Mucosa of descending colon (tissue), 3 donors: ENCODE results near the gene RPP30. TPM values are rescaled to one million over a fixed set of nuclear protein-coding genes. Genes with fewer than 3 reads are reported as not detected.
A peak's percentile ranks its signal among the peaks of the same experiment; 100 is the strongest.

ENCODE experiments used
- ATAC-seq: fragments of 200-7000 bp; cut with Tn5 transposase; one replicate; pipeline ENCODE4 v1.9.1; 2020; ENCODE audit warnings: mild to moderate bottlenecking, moderate library complexity
- DNase-seq, 3 donors: peaks; one replicate each; pipeline ENCODE4 v3.0.0-alpha.2; 2020
- H3K36me3 ChIP-seq: fragments of 200-600 bp; one replicate; pipeline ENCODE4 v1.8.0; 2021; ENCODE audit warnings: low read depth, mild to moderate bottlenecking
- H3K4me1 ChIP-seq: fragments of 200-600 bp; one replicate; pipeline ENCODE4 v1.8.0; 2021; ENCODE audit warnings: low read depth, mild to moderate bottlenecking
- H3K4me3 ChIP-seq: fragments of 200-600 bp; one replicate; pipeline ENCODE4 v1.8.0; 2021; ENCODE audit warnings: mild to moderate bottlenecking
- H3K9me3 ChIP-seq: fragments of 200-600 bp; one replicate; pipeline ENCODE4 v1.8.0; 2021; ENCODE audit warnings: mild to moderate bottlenecking
- CTCF ChIP-seq: fragments of 200-600 bp; IDR thresholded peaks from one replicate; pipeline ENCODE4 v1.8.0; 2022; ENCODE audit warnings: antibody characterized with exemption, mild to moderate bottlenecking
- intact Hi-C, 2 donors: fragments of 100-400 bp; cut with DNase I in 1 of 2; cut with micrococcal nuclease in 1 of 2; formaldehyde crosslinking; loops; one replicate each; pipeline versions ENCODE4 v1.11.0 to v1.11.1; 2022; cut with DNase I, micrococcal nuclease
- total RNA-seq, 3 donors: library from RNA; stranded (reverse); fragmentation: NEBNext Ultra II Directional in 2 of 3; extraction: Animal tissue kit (Norgen Biotek cat#: 25700) in 2 of 3; gene quantifications; one replicate each; pipeline versions ENCODE4 v1.2.1 to v1.2.4, GENCODE V29; 2021 to 2023
- donor health status: DM: no; HTN: no; CAD: no; lungs with moderate emphysema.
- donor health status: DM: no; HTN: no; CAD: no.
- donor health status: DM: no; HTN: yes; CAD: no.

Gene RPP30
- total RNA-seq, 3 donors from 2014 or later, result 20.6 to 25.1 (median 24.3) TPM

GRCh38 chr10:90856261-90856660 lies 15.5 kb upstream of the RPP30 start:
- ATAC-seq (no peak), DNase-seq (no peak)
- H3K4me1 ChIP-seq, result peaks cover 7% of the 10 kb centered on the region
- no peak overlapping the region for H3K4me3 ChIP-seq
- H3K36me3 ChIP-seq, result no peaks in the 10 kb centered on the region
- no peak for TF ChIP-seq CTCF
- peaks cover 2% of the 10 kb centered on the region for H3K9me3 ChIP-seq
- intact Hi-C loops, result no loop called here

DNA sequence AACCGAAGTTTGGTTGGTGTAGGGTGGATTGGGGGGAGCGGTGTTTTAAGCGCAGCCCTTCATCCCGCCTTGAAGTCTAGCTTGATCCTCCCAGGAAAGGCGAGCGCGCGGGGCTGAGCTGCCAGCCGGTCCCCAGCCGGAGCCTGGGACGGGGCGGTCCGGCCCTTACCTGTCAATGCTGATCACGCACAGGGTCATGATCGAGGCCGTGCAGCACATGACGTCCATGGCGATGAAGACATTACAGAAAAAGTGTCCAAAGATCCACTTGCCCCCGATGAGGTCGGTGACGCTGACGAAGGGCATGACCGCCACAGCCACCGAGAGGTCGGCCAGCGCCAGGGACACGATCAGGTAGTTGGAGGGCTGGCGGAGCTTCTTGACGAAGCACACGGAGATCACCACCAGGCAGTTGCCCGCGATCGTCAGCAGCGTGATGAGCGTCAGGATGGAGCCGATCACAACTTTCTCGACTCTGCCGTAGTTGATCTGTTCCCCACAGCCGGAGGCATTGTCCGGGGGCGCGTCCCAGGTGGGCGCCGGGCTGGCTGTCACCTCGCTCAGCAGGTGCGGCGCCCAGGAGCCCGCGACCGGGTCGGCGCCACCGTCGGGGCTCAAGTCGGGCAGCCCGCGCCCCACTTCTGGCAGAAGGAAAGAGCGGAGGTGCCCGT lies 14.7 kb upstream of the RPP30 start:
- peaks cover 7% of the 10 kb centered on the region for H3K4me1 ChIP-seq
- ATAC-seq, result peak; percentile 11
- H3K4me3 ChIP-seq, result no peak overlapping the region
- DNase-seq, result peak in 1 of 3 donors; percentile 26
- no peaks in the 10 kb centered on the region for H3K9me3 ChIP-seq
- TF ChIP-seq CTCF, result no peak
- no peaks in the 10 kb centered on the region for H3K36me3 ChIP-seq
- intact Hi-C loops, result no loop called here

- Histone ChIP-seq H3K9me3 (no peaks in the 10 kb centered on the region), H3K36me3 (no peaks in the 10 kb centered on the region), H3K4me1 (peaks cover 7% of the 10 kb centered on the region), H3K4me3 (no peak within 1 kb of the TSS)
- TF ChIP-seq CTCF, result peak; percentile 57
- intact Hi-C loops, result no loop called here
- ATAC-seq (peak; percentile 86), DNase-seq (peak; percentile 65 to 74 (median 66))
These were observed 13.9 kb upstream of the RPP30 start, which contains the start of gene HTR7 for GRCh38 chr10:90857635-90858460. Gene HTR7 (minus strand): TSS chr10:90858039. CDS start chr10:90857671, 368 bp downstream.

DNA sequence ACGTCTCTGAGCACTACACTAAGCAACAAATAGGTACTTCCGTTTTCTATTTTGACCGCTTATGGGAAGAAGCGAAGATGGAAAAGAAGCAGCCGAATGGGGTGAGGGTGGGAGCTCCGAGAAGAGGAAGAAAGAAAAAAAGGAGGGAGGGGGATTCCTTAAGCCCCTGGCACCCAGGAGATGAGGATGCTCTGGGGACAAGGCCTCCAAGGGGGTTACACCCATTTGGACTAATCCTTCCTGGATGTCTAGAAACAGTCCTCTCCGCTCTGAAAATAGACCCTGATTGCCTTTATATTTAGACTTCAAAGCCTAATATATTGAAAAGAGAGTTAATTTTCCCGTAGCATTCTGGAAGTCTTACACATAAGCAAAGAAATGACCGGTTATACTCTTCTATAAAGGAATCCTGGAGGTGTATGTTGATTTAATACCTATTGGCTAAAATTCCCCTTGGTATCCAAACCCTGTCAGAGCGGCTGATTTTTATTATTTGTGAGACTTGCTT lies 13.3 kb upstream of the RPP30 start:
- no peak for ATAC-seq
- intact Hi-C loops, result no loop called here

GRCh38 chr10:90859321-90859751 lies 12.4 kb upstream of the RPP30 start:
- no peak for ATAC-seq

More for the DNA sequence above, 13.3 kb upstream of the RPP30 start:
- H3K4me1 ChIP-seq, result peaks cover 7% of the 10 kb centered on the region
- DNase-seq, result no peak
- H3K36me3 ChIP-seq, result no peaks in the 10 kb centered on the region
- TF ChIP-seq CTCF, result no peak
- H3K4me3 ChIP-seq, result no peak overlapping the region
- no peaks in the 10 kb centered on the region for H3K9me3 ChIP-seq

More at GRCh38 chr10:90859321-90859751, 12.4 kb upstream of the RPP30 start:
- H3K4me3 ChIP-seq, result no peak overlapping the region
- peaks cover 7% of the 10 kb centered on the region for H3K4me1 ChIP-seq
- TF ChIP-seq CTCF, result no peak
- intact Hi-C loops, result no loop called here
- no peaks in the 10 kb centered on the region for H3K9me3 ChIP-seq
- H3K36me3 ChIP-seq, result no peaks in the 10 kb centered on the region
- no peak for DNase-seq
